GM10266 (cell line): ENCODE results near the gene RTL10.

Experiments used
- DNase-seq: peaks from one replicate; pipeline ENCODE4 v3.0.0; 2012; ENCODE audit errors: extremely low spot score
- TF ChIP-seq, protein P1 (sequence below): IDR thresholded peaks from 2 replicates; pipeline ENCODE4 v1.5.1; 2012; ENCODE audit warnings: mild to moderate bottlenecking, low read depth; ENCODE audit not compliant: control insufficient read depth, insufficient read depth; ENCODE audit errors: missing control alignments

Gene RTL10

DNA sequence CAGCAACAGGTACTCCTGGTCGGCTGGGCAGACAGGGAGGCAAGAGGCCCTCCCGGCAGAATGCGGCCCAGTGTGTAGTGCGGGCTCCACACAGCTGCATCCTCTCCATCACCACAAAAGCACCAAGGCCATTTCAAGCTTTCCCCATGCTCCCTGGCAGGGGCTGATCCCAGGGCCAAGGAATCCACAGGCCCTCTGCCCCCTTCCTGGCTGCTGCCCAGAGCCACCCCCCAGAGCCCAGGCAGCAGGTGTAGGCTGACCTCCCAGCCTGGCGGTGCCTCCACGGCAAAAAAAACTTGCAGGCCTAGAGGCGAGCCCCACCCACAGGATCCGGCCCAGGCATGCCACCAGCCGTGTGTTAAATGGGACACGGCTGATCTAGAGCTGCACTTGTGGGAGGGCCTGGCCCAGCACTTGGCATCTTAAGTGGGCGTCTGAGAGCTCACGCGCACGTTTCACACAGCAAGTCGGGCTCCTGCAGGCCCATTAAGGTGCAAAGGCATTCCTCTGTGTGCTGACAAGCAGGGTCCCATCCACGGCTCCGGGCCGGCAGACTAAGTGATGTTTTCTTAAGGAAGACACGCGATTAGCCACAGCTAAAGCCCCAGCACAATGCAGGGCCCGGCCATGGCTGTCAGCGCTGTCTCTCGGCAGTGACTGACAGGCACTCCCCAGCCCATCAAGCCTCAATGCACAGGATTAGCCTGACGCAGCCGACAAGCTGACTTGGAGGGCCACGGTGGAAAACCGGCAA lies 19.8 kb upstream of the RTL10 start:
- TF ChIP-seq, protein P1, sequence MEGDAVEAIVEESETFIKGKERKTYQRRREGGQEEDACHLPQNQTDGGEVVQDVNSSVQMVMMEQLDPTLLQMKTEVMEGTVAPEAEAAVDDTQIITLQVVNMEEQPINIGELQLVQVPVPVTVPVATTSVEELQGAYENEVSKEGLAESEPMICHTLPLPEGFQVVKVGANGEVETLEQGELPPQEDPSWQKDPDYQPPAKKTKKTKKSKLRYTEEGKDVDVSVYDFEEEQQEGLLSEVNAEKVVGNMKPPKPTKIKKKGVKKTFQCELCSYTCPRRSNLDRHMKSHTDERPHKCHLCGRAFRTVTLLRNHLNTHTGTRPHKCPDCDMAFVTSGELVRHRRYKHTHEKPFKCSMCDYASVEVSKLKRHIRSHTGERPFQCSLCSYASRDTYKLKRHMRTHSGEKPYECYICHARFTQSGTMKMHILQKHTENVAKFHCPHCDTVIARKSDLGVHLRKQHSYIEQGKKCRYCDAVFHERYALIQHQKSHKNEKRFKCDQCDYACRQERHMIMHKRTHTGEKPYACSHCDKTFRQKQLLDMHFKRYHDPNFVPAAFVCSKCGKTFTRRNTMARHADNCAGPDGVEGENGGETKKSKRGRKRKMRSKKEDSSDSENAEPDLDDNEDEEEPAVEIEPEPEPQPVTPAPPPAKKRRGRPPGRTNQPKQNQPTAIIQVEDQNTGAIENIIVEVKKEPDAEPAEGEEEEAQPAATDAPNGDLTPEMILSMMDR = no peak
- DNase-seq = no peak

DNA sequence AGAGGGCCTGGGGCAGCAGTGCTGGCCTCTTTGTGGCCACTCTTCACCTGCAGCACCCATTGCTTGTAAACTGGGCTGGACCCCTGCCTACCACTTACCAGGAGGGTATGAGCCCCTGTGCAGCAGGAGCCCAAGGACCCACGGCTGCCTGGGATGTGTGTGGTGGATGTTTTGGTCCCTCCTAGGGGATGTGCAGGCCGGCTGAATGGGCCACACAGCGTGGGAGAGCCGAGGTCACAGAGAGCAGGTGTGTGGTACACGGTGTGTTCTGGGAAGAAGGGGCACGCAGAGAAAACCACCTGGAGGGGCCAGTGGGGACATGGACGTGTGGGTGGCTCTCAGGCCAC lies 19.3 kb upstream of the RTL10 start:
- TF ChIP-seq, protein P1 = no peak
- no peak for DNase-seq

DNA sequence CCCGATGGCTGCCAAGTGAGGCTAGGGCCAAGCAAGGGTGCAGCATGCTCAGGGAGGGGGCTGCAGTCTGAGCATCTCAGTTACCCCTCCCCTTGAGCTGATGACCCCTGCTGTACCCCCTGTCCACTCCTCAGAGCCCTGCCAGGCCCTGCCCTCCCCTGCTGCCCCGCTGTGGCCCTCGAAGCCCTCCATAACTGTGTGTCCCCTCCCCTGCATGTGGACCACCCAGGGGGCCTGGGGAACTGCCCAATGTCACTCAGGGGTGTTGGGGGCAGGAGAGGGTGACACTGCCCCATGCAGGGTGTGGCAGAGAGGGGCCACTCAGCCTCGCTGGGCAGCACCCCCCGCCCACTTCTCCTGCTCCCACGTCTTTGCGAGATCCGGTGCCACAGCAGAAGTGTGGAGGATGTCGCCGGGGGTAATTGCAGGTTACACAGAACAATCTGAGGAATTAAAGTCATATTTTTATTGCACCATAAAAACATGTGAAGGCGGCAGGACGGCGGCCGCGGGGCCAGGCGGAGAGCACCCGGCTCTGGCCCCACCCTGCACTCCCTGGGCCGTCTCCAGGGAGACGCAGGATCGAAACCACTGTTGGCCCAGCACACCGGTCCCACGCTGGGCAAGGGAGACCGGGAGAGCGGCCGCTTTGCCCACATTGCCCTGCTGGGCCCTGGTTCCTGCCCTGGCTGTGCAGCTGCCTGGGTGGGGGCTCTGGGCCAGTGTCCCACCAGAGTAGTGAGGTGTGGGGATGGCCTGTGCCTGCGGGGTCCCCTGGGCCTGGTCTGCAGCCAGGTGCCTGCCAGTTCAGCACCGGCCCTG lies 18.7 kb upstream of the RTL10 start:
- TF ChIP-seq, protein P1 = no peak
- DNase-seq = no peak

DNA sequence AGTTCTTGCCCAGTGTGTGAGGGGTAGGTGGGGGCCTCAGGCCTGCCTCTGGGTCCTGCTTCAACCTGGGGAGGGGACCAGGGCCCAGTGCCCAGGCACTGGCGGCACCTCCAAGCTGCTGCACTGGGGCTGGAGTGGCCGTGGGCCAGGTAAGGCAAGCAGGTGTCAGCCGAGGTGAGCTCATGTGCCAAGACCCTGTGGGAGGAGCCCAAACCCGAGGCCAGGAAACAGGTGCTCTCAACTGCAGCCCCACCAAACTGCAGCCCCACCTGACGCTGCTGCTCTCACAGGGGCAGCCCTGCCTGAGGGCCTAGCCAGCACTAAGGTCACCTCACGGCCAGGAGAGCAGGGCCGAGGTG lies 18.1 kb upstream of the RTL10 start:
- DNase-seq = no peak
- TF ChIP-seq, protein P1 = no peak

DNA sequence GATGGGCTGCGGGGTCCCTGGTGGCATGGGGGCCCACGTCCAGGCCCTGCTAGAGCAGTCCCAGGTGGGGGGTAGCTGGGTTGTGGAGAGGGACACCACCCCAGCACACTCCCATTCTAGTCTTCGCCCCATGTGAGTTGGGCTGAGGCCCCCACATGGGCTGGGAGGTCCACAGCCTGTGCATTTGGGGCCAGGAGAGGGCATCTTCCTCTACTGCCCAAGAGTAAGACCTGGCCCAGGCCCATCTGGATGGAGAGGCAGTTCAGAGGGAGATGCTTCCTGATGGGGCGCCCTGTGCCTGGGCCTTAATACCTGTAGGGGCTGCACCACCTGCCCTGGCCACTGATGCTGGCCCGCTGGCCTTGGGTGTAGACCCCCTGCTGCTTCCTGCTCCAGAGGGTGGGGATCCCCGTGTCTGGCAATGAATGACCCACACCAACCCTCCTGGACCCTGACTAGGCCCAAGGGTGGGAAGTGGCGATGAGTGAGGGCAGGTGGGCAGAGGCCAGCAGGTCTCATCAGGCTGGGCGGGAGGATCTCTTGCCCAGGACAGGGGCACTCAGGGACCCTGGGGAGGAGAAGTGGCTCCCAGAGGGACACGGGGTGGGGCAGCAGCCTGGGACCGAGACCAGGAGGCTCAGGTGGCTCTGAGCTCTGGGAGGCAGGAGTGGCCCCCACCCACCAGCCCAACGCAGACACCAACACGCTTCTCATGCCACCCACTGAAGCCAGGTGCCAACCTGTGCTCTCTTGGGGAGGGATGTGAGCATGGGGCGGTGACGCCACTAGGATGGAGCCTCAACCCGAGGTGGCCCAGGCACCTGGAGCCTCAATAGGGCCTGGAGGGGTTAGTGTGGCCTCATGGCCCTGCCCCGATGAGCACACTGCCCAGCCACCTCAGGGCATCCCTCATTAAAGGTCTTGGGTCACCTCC lies 17.4 kb upstream of the RTL10 start:
- TF ChIP-seq, protein P1 = no peak
- DNase-seq = no peak

DNA sequence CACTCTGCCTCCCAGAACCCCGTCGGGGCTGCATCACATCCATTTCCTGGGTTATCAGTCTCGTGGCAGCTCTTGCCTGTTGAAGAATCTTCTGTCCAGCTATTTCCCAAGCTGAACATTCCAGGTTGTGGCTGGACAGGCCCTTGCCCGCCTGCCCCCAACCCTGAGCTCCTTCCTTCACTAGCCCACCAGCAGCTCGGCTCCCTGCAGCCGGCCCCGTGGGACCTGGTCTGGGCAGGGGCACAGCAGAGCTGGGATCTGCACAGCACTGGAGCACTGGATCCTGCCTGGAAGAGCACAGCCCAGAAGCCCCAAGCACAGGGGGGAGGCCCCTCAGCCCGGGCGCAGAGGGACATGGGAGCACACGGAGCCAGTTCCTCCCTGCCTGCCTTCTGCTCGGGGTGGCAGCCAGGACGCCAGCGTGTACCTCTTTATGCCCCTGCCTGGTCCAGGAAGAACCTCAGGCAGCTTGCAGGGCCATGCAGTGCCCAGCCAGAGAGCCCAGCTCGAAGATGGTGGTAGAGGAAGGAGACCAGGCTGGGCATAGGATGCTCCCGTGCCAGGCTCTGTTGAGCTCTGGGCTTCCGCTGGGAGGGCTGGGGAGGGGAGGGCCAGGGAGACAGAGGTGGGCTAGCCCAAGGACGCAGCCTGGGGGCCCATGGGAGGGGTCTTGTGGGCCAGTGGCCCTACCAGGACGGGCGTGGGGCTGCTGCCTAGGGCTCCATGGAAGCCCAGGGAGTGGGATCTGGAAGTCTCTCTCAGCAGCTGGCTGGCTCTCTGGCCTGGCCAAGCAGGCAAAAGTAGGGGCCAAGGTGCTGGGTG lies 16.6 kb upstream of the RTL10 start:
- TF ChIP-seq, protein P1 = no peak

More for the DNA sequence above, 16.6 kb upstream of the RTL10 start:
- no peak for DNase-seq
